GM12872 (cell line): ENCODE data around the gene HLA-DQA2.

Source experiments
- CTCF ChIP-seq: IDR thresholded peaks from 3 replicates; pipeline ENCODE4 v1.5.1; 2011; ENCODE audit warnings: low read depth, mild to moderate bottlenecking, low read length, moderate library complexity; ENCODE audit not compliant: insufficient read depth

The HLA-DQA2 gene

GRCh38 chr6:32716396-32716795 is 24.8 kb upstream of the HLA-DQA2 start:
- TF ChIP-seq CTCF, result peak; percentile 27; the same call in 1 of the 3 replicates

GRCh38 chr6:32718879-32719278 is 22.3 kb upstream of the HLA-DQA2 start:
- no peak for TF ChIP-seq CTCF

DNA sequence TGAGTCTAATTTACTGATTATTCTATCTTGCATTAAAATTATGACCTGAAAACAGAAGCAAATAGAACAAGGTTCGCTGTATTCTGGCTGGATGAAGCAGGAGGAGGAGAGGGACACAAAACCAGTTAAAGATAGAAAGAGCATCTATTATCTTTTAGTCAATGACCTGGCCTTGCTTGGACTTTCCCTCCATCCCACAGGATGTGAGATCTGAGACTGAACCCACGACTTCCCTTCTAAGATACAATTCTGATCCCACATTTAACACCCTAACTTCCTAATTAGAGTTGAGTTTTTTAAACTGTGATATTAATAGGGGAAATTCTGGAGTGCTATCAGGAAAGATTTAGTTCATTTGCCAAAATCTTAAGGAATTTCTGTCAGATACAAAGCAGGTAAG is 3.1 kb upstream of the HLA-DQA2 start:
- TF ChIP-seq CTCF, result no peak

- no peak for TF ChIP-seq CTCF
Observed at GRCh38 chr6:32742374-32742773, 1.2 kb downstream of the HLA-DQA2 start.

DNA sequence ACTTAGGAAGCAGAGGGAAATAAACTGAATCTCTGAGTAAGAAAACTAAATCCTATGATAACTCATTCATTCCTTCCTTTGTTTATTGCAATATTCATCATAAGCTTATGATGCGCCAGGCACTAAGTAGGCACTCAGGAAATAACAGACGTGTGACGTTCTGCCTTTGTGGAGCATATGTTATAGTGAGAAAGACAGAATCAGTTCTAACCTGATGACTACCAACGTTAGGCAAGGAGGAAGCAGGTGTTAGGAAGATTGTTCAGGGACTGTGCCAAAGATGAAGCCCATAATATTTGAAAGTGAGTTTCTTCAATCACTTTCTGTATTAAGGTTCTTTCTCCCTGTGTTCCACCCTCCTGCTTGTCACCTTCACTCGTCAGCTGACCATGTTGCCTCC is 3.6 kb downstream of the HLA-DQA2 start:
- no peak for TF ChIP-seq CTCF

DNA sequence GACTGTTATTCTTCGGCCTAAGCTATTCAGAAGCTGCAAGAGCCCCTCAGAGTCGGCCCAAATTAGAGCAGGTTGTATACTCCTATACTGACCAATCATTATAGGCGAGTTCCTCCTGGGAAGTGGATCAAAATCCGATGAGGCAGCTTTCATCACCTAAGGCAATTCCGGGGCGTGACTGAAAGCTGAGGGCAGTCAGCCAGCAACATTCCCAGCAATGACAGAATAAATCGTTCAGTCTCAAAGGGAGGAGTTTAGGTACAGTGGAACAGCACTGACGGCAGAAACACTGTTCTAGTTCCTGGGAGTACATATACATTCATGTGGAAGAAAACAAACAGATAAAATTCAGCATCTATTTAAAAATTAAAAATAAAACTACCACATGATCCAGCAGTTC is 11.4 kb downstream of the HLA-DQA2 start:
- TF ChIP-seq CTCF, result no peak

GRCh38 chr6:32759669-32760068 is 18.5 kb downstream of the HLA-DQA2 start:
- no peak for TF ChIP-seq CTCF

DNA sequence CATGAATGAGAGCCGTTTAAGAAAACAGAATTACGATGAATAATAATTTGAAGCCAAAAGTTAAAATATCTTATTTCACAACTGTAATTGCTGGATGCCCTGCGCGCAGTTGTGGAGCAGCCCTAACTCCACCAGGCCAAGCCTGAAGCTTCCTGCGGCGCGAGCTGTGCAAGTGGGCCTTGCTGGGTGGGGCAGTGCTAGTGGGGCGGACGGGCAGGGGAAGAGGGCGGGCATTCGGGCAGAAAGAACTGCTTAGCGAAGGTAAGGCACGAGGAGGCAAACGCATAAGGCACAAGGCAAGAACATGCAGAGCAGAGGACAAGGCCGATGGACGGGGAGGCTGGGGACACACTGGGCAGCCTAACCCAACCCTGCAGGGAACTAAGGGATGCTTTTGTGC is 19.9 kb downstream of the HLA-DQA2 start:
- no peak for TF ChIP-seq CTCF
